ENCODE measurements around the gene RSAD2. TPM values are rescaled to one million over a fixed set of nuclear protein-coding genes. Genes with fewer than 3 reads are reported as not detected.

Gene RSAD2
- total and polyA plus RNA-seq, 2 of the 4 experiments (the other 2 are of a cell fraction): not detected

GRCh38 chr2:6863792-6864191 is 13.8 kb upstream of the RSAD2 start:
- H3K9me1 ChIP-seq (ENCODE audit: insufficient read depth, low read length): no peaks in the 10 kb centered on the region
- no peak overlapping the region for H3K9ac ChIP-seq (ENCODE audit: low read depth, low read length)
- peaks cover 2% of the 10 kb centered on the region; the same call in 1 of the 2 replicates for H3K4me1 ChIP-seq (ENCODE audit: control insufficient read depth, insufficient read depth, low read length)
- H4K91ac ChIP-seq (ENCODE audit: insufficient read depth, low read depth, low read length): no peak overlapping the region
- no peak overlapping the region for H2BK5ac ChIP-seq (ENCODE audit: low read depth, low read length, poor library complexity, severe bottlenecking)
- H2BK15ac ChIP-seq (ENCODE audit: low read depth, low read length): no peak overlapping the region
- TF ChIP-seq CHD1 (IDR thresholded peaks at IDR 0.05; ENCODE audit: low read depth, low read length) (no peak), RAD21 (IDR thresholded peaks at IDR 0.05; ENCODE audit: low read length) (no peak), BHLHE40 (IDR thresholded peaks at IDR 0.05; ENCODE audit: low read depth, low read length) (no peak), ELK1 (IDR thresholded peaks at IDR 0.05; ENCODE audit: borderline replicate concordance, low read depth, low read length) (no peak), CTCF (conservative IDR thresholded peaks at IDR 0.05; ENCODE audit: low read depth, low read length) (no peak), USF2 (IDR thresholded peaks at IDR 0.05; ENCODE audit: low read depth, low read length) (no peak), RFX5 (IDR thresholded peaks at IDR 0.05; ENCODE audit: low read depth, low read length) (no peak)
- H3K36me3 ChIP-seq (ENCODE audit: control insufficient read depth, insufficient read depth, low read length): no peaks in the 10 kb centered on the region
- H3K14ac ChIP-seq (replicated peaks; ENCODE audit: low read depth, low read length): no peak overlapping the region
- 40% methylated on average over 1 of the region's 6 CpGs; no CpG with 5 or more reads in 1 of the 2 experiments for WGBS, 2 experiments (ENCODE audit: extremely low coverage in 2 of 2, insufficient read length in 1 of 2)
- no peak overlapping the region for H3K23ac ChIP-seq (ENCODE audit: low read depth, low read length)
- peaks cover 11% of the 10 kb centered on the region for H3K27me3 ChIP-seq (ENCODE audit: control insufficient read depth, insufficient read depth, low read length)
- no peak overlapping the region for H4K8ac ChIP-seq (ENCODE audit: low read depth in 2 of 2, low read length in 2 of 2)
- ChIA-PET CTCF (no interaction called here), POLR2A (ENCODE audit: unreplicated experiment) (no interaction called here)
- no peak overlapping the region for H3K4me3 ChIP-seq (ENCODE audit: insufficient read depth, low read depth, low read length)
- H4K5ac ChIP-seq (ENCODE audit: low read depth, low read length): no peak overlapping the region
- H3K18ac ChIP-seq (ENCODE audit: low read depth, low read length): no peak overlapping the region
- no peak overlapping the region for H2AFZ ChIP-seq (replicated peaks; ENCODE audit: low read length, poor library complexity)
- dilution Hi-C loops (cut with HindIII; ENCODE audit: low sequenced_read_pairs, unreplicated experiment): no loop called here
- no peak overlapping the region for H2BK20ac ChIP-seq (ENCODE audit: low read depth, low read length)
- no peak for DNase-seq
- H3K9me3 ChIP-seq (ENCODE audit: control insufficient read depth, insufficient read depth, low read length): no peaks in the 10 kb centered on the region
- H3K4ac ChIP-seq (ENCODE audit: low read depth, low read length): no peak overlapping the region
- in situ Hi-C loops (cut with MboI; ENCODE audit: low sequenced_read_pairs): no loop called here
- H2AK5ac ChIP-seq (ENCODE audit: low read depth, low read length): no peak overlapping the region
- H2BK120ac ChIP-seq (ENCODE audit: low read depth, low read length): no peak overlapping the region
- H2AK9ac ChIP-seq (replicated peaks; ENCODE audit: low read depth, low read length, poor library complexity): no peak overlapping the region
- no peak overlapping the region for H3K56ac ChIP-seq (ENCODE audit: extremely low read depth, insufficient read depth, low read length)
- no peak overlapping the region for H3K4me2 ChIP-seq (ENCODE audit: low read depth, low read length)
- ATAC-seq (ENCODE audit: low read depth): no peak
- intact Hi-C loops (cut with micrococcal nuclease): no loop called here
- no peak overlapping the region for H3K27ac ChIP-seq (ENCODE audit: insufficient read depth, low read length)
- H3K79me1 ChIP-seq (ENCODE audit: low read depth in 1 of 2, low read length in 2 of 2): no peaks in the 10 kb centered on the region
- H4K20me1 ChIP-seq (ENCODE audit: insufficient read depth, low read length): no peaks in the 10 kb centered on the region
- BruUV-seq (replicated peaks): no TSS peak

Data from IMR-90 (cell line).